ENCODE measurements around the gene DLG2.

DLG2 gene

GRCh38 chr11:84526250-84526649, 1100.9 kb downstream of the DLG2 start:
- H3K9me3 ChIP-seq (ENCODE audit: control extremely low read depth in 1 of 5, control insufficient read depth in 4 of 5, insufficient read depth in 2 of 5, low read depth in 1 of 5, low read length in 4 of 5): no peaks in the 10 kb centered on the region
- no peaks in the 10 kb centered on the region for H3K4me1 ChIP-seq (ENCODE audit: control extremely low read depth in 1 of 4, control insufficient read depth in 4 of 4, insufficient read depth in 4 of 4, low read length in 3 of 4)
- ChIA-PET POLR2A (no interaction called here), CTCF (no interaction called here)
- H3K4me3 ChIP-seq (ENCODE audit: control insufficient read depth in 1 of 7, extremely low read depth in 1 of 7, insufficient read depth in 4 of 7, low read depth in 2 of 7, low read length in 6 of 7): no peak overlapping the region
- no peaks in the 10 kb centered on the region for H3K36me3 ChIP-seq (ENCODE audit: control insufficient read depth in 4 of 4, insufficient read depth in 4 of 4, low read length in 3 of 4)
- no peak for DNase-seq
- H3K27ac ChIP-seq (ENCODE audit: insufficient read depth in 1 of 2, low read depth in 1 of 2, low read length in 2 of 2, poor library complexity in 1 of 2, severe bottlenecking in 2 of 2): no peak overlapping the region
- no peaks in the 10 kb centered on the region for H3K27me3 ChIP-seq (replicated peaks in 2 of 5; ENCODE audit: control insufficient read depth in 4 of 5, insufficient read depth in 5 of 5, low read length in 4 of 5)

- Histone ChIP-seq H3K36me3 (ENCODE audit: control insufficient read depth in 4 of 4, insufficient read depth in 4 of 4, low read length in 3 of 4) (no peaks in the 10 kb centered on the region), H3K4me3 (ENCODE audit: control insufficient read depth in 1 of 7, extremely low read depth in 1 of 7, insufficient read depth in 4 of 7, low read depth in 2 of 7, low read length in 6 of 7) (no peak overlapping the region), H3K9me3 (ENCODE audit: control extremely low read depth in 1 of 5, control insufficient read depth in 4 of 5, insufficient read depth in 2 of 5, low read depth in 1 of 5, low read length in 4 of 5) (no peaks in the 10 kb centered on the region), H3K27me3 (replicated peaks in 2 of 5; ENCODE audit: control insufficient read depth in 4 of 5, insufficient read depth in 5 of 5, low read length in 4 of 5) (no peaks in the 10 kb centered on the region), H3K4me1 (ENCODE audit: control extremely low read depth in 1 of 4, control insufficient read depth in 4 of 4, insufficient read depth in 4 of 4, low read length in 3 of 4) (no peaks in the 10 kb centered on the region), H3K27ac (ENCODE audit: insufficient read depth in 1 of 2, low read depth in 1 of 2, low read length in 2 of 2, poor library complexity in 1 of 2, severe bottlenecking in 2 of 2) (no peak overlapping the region)
- ChIA-PET POLR2A (no interaction called here), CTCF (no interaction called here)
- 56% methylated on average over 2 of the region's 3 CpGs for WGBS (ENCODE audit: insufficient coverage)
- DNase-seq: peak in 2 of 3 donors; percentile 19 to 20
These were observed 1102.6 kb downstream of the DLG2 start for GRCh38 chr11:84524422-84525051.

DNA sequence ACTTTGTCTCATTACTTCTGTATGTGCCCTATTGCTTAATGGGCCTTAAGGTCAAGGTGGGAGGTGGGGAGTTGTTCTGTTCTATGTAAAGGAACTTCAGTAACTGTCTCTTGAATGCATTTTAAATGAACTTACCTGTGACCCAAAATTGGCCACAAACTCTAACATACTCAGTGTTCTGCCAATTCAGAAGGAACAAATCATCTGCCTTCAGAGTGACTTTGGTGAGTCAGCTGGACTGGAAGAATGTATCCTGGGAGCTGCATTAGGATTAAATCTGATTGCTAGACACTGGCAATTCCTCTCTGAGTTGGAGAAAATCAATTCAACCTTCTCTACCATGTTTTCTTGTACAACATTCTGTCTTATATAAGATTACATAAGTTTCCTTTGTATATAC, 1104.8 kb downstream of the DLG2 start:
- ChIA-PET POLR2A (no interaction called here), CTCF (no interaction called here)
- H3K4me3 ChIP-seq (ENCODE audit: control insufficient read depth in 1 of 7, extremely low read depth in 1 of 7, insufficient read depth in 4 of 7, low read depth in 2 of 7, low read length in 6 of 7): no peak overlapping the region
- DNase-seq: no peak
- H3K4me1 ChIP-seq (ENCODE audit: control extremely low read depth in 1 of 4, control insufficient read depth in 4 of 4, insufficient read depth in 4 of 4, low read length in 3 of 4): no peaks in the 10 kb centered on the region
- no peak overlapping the region for H3K27ac ChIP-seq (ENCODE audit: insufficient read depth in 1 of 2, low read depth in 1 of 2, low read length in 2 of 2, poor library complexity in 1 of 2, severe bottlenecking in 2 of 2)
- H3K27me3 ChIP-seq (replicated peaks in 2 of 5; ENCODE audit: control insufficient read depth in 4 of 5, insufficient read depth in 5 of 5, low read length in 4 of 5): no peaks in the 10 kb centered on the region
- H3K9me3 ChIP-seq (ENCODE audit: control extremely low read depth in 1 of 5, control insufficient read depth in 4 of 5, insufficient read depth in 2 of 5, low read depth in 1 of 5, low read length in 4 of 5): no peaks in the 10 kb centered on the region
- H3K36me3 ChIP-seq (ENCODE audit: control insufficient read depth in 4 of 4, insufficient read depth in 4 of 4, low read length in 3 of 4): no peaks in the 10 kb centered on the region

GRCh38 chr11:84518631-84519183, 1108.4 kb downstream of the DLG2 start:
- no peaks in the 10 kb centered on the region for H3K9me3 ChIP-seq (ENCODE audit: control extremely low read depth in 1 of 5, control insufficient read depth in 4 of 5, insufficient read depth in 2 of 5, low read depth in 1 of 5, low read length in 4 of 5)
- WGBS (ENCODE audit: insufficient coverage): 100% methylated on average over 1 of the region's 2 CpGs
- no peak for DNase-seq
- CTCF ChIA-PET: interaction anchor here (1.4 kb wide), 1 partner anchor 1226 kb away, joined by 3 read pairs; no protein-coding TSS in a partner anchor
- no peaks in the 10 kb centered on the region for H3K4me1 ChIP-seq (ENCODE audit: control extremely low read depth in 1 of 4, control insufficient read depth in 4 of 4, insufficient read depth in 4 of 4, low read length in 3 of 4)
- POLR2A ChIA-PET: no interaction called here
- H3K27me3 ChIP-seq (replicated peaks in 2 of 5; ENCODE audit: control insufficient read depth in 4 of 5, insufficient read depth in 5 of 5, low read length in 4 of 5): no peaks in the 10 kb centered on the region
- no peak overlapping the region for H3K4me3 ChIP-seq (ENCODE audit: control insufficient read depth in 1 of 7, extremely low read depth in 1 of 7, insufficient read depth in 4 of 7, low read depth in 2 of 7, low read length in 6 of 7)
- H3K36me3 ChIP-seq (ENCODE audit: control insufficient read depth in 4 of 4, insufficient read depth in 4 of 4, low read length in 3 of 4): no peaks in the 10 kb centered on the region
- H3K27ac ChIP-seq (ENCODE audit: insufficient read depth in 1 of 2, low read depth in 1 of 2, low read length in 2 of 2, poor library complexity in 1 of 2, severe bottlenecking in 2 of 2): no peak overlapping the region

DNA sequence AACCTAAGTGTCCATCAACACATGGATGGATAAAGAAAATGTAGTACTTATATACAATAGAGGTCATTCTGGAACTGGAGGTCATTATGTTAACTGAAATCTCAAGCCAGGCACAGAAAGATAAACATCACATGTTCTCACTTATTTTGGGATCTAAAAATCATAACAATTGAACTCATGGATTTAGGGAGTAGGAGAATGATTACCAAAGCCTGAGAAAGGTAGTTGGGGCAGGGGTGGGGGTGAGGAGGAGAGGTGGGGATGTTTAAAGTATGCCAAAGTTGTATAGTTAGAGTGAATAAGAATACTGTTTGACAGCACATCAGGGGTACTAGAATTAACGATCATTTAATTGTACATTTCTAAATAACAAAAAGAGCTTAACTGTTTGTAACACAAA, 1112.7 kb downstream of the DLG2 start:
- peaks cover 0 to 2% (median 0%) of the 10 kb centered on the region in 5 experiments for H3K27me3 ChIP-seq (replicated peaks in 2 of 5; ENCODE audit: control insufficient read depth in 4 of 5, insufficient read depth in 5 of 5, low read length in 4 of 5)
- no peak overlapping the region for H3K27ac ChIP-seq (ENCODE audit: insufficient read depth in 1 of 2, low read depth in 1 of 2, low read length in 2 of 2, poor library complexity in 1 of 2, severe bottlenecking in 2 of 2)
- no CpG with 5 or more reads among the region's 1 CpG for WGBS (ENCODE audit: insufficient coverage)
- no peak overlapping the region for H3K4me3 ChIP-seq (ENCODE audit: control insufficient read depth in 1 of 7, extremely low read depth in 1 of 7, insufficient read depth in 4 of 7, low read depth in 2 of 7, low read length in 6 of 7)
- CTCF ChIA-PET: no interaction called here
- POLR2A ChIA-PET: no interaction called here
- H3K36me3 ChIP-seq (ENCODE audit: control insufficient read depth in 4 of 4, insufficient read depth in 4 of 4, low read length in 3 of 4): no peaks in the 10 kb centered on the region
- no peaks in the 10 kb centered on the region for H3K4me1 ChIP-seq (ENCODE audit: control extremely low read depth in 1 of 4, control insufficient read depth in 4 of 4, insufficient read depth in 4 of 4, low read length in 3 of 4)
- H3K9me3 ChIP-seq (ENCODE audit: control extremely low read depth in 1 of 5, control insufficient read depth in 4 of 5, insufficient read depth in 2 of 5, low read depth in 1 of 5, low read length in 4 of 5): no peaks in the 10 kb centered on the region
- no peak for DNase-seq

DNA sequence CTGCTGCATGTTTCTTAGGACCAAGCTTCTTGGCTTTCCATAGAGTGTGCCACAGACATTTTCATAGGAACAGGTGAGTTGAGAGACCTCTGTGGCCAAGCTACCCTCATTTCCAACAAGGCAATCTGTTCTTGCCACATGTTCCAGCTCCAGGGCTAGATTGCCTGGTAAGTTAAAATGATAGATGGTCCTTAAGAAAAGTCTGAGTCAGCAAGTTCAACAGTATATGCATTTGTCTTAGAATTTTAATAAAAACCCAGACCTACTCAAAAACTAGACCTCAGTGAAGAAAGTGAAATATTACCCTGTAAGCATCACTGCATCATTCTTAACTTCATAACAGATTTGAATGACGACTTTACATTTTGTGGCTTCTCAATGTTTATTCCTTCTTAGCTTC, 1123.6 kb downstream of the DLG2 start:
- ChIA-PET CTCF (no interaction called here), POLR2A (no interaction called here)
- WGBS (ENCODE audit: insufficient coverage): 80% methylated on average over 1 of the region's 1 CpG
- Histone ChIP-seq H3K27ac (ENCODE audit: insufficient read depth in 1 of 2, low read depth in 1 of 2, low read length in 2 of 2, poor library complexity in 1 of 2, severe bottlenecking in 2 of 2) (no peak overlapping the region), H3K27me3 (replicated peaks in 2 of 5; ENCODE audit: control insufficient read depth in 4 of 5, insufficient read depth in 5 of 5, low read length in 4 of 5) (no peaks in the 10 kb centered on the region), H3K4me3 (ENCODE audit: control insufficient read depth in 1 of 7, extremely low read depth in 1 of 7, insufficient read depth in 4 of 7, low read depth in 2 of 7, low read length in 6 of 7) (no peak overlapping the region), H3K36me3 (ENCODE audit: control insufficient read depth in 4 of 4, insufficient read depth in 4 of 4, low read length in 3 of 4) (no peaks in the 10 kb centered on the region), H3K9me3 (ENCODE audit: control extremely low read depth in 1 of 5, control insufficient read depth in 4 of 5, insufficient read depth in 2 of 5, low read depth in 1 of 5, low read length in 4 of 5) (no peaks in the 10 kb centered on the region), H3K4me1 (ENCODE audit: control extremely low read depth in 1 of 4, control insufficient read depth in 4 of 4, insufficient read depth in 4 of 4, low read length in 3 of 4) (no peaks in the 10 kb centered on the region)
- DNase-seq: no peak

DNA sequence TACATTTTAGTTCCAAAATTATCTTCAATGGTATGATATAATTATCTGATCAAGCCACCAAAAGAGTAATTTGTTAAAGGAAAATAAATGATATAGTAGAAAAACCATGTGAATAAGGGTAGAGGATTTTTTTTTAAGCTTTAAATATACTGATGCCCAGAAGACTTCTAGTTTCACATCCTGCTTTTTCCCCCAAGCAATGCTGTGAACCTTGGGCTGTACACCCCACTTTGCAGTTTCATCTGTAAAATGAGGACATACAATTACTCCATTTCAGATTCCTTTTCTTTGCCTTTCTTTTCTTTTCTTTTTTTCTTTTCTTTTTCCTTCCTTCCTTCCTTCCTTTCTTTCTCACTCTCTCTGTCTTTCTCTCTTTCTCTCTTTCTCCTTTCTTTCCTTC, 1125.4 kb downstream of the DLG2 start:
- DNase-seq: no peak
- Histone ChIP-seq H3K27me3 (replicated peaks in 2 of 5; ENCODE audit: control insufficient read depth in 4 of 5, insufficient read depth in 5 of 5, low read length in 4 of 5) (no peaks in the 10 kb centered on the region), H3K4me3 (ENCODE audit: control insufficient read depth in 1 of 7, extremely low read depth in 1 of 7, insufficient read depth in 4 of 7, low read depth in 2 of 7, low read length in 6 of 7) (no peak overlapping the region), H3K9me3 (ENCODE audit: control extremely low read depth in 1 of 5, control insufficient read depth in 4 of 5, insufficient read depth in 2 of 5, low read depth in 1 of 5, low read length in 4 of 5) (no peaks in the 10 kb centered on the region), H3K36me3 (ENCODE audit: control insufficient read depth in 4 of 4, insufficient read depth in 4 of 4, low read length in 3 of 4) (no peaks in the 10 kb centered on the region), H3K4me1 (ENCODE audit: control extremely low read depth in 1 of 4, control insufficient read depth in 4 of 4, insufficient read depth in 4 of 4, low read length in 3 of 4) (no peaks in the 10 kb centered on the region), H3K27ac (ENCODE audit: insufficient read depth in 1 of 2, low read depth in 1 of 2, low read length in 2 of 2, poor library complexity in 1 of 2, severe bottlenecking in 2 of 2) (no peak overlapping the region)
- ChIA-PET CTCF (no interaction called here), POLR2A (no interaction called here)

Data from common myeloid progenitor, CD34-positive (primary cell).